GM12878 (cell line): ENCODE data around the gene DISP3. TPM values are rescaled to one million over a fixed set of nuclear protein-coding genes. Genes with fewer than 3 reads are reported as not detected.

ENCODE experiments used
- ASH2L ChIP-seq: fragments of 300-600, 200-600 bp; sonication (generic); IDR thresholded peaks from 2 replicates; pipeline ENCODE4 v1.6.1; 2017; ENCODE audit warnings: low read depth, mild to moderate bottlenecking, borderline replicate concordance
- ATF7 ChIP-seq: fragments of 450-650 bp; IDR thresholded peaks from 2 replicates; pipeline ENCODE4 v1.6.1; 2016; ENCODE audit warnings: low read depth, mild to moderate bottlenecking
- BRCA1 ChIP-seq: IDR thresholded peaks from 2 replicates; pipeline ENCODE4 v1.6.1; 2011; ENCODE audit warnings: low read depth, low read length, improper control_type of control experiment
- CBFB ChIP-seq: IDR thresholded peaks from 2 replicates; pipeline ENCODE4 v1.6.1; 2016; ENCODE audit warnings: antibody characterized with exemption, low read depth
- IRF4 ChIP-seq: IDR thresholded peaks from 2 replicates; pipeline ENCODE4 v1.6.1; 2011; ENCODE audit warnings: low read depth, low read length
- MYB ChIP-seq: fragments of 150-350 bp; IDR thresholded peaks from 2 replicates; pipeline ENCODE4 v1.6.1; 2014; ENCODE audit warnings: mild to moderate bottlenecking, low read depth, low read length, borderline replicate concordance
- RELB ChIP-seq: fragments of 450-650 bp; IDR thresholded peaks from 2 replicates; pipeline ENCODE4 v1.6.1; 2017; ENCODE audit warnings: low read depth, mild to moderate bottlenecking, moderate library complexity
- SUPT20H ChIP-seq: IDR thresholded peaks from 2 replicates; pipeline ENCODE4 v1.6.1; 2011; ENCODE audit warnings: low read depth, mild to moderate bottlenecking, low read length, moderate library complexity, borderline replicate concordance; ENCODE audit not compliant: control insufficient read depth
- ZBED1 ChIP-seq: IDR thresholded peaks from 2 replicates; pipeline ENCODE4 v1.6.1; 2016; ENCODE audit warnings: borderline replicate concordance
- ZNF217 ChIP-seq: fragments of 450-650 bp; IDR thresholded peaks from 2 replicates; pipeline ENCODE4 v1.6.1; 2017; ENCODE audit warnings: antibody characterized with exemption, mild to moderate bottlenecking
- polyA plus RNA-seq, 11 experiments: library from polyadenylated mRNA; depleted of rRNA in 4 of 11; unstranded in 6 of 11; stranded (reverse) in 5 of 11; fragments of >200 nt; fragmentation: Nextera tagmentation in 4 of 11; fragmentation: Illumina TruSeq in 1 of 11; extraction: Ambion mirVana in 4 of 11; extraction: Trizol in 1 of 11; gene quantifications; 1 replicate in 1 of 11; 2 replicates in 10 of 11; pipeline versions ENCODE4 v1.2.1 to v1.2.3, GENCODE V29; 2011 to 2016; ENCODE audit warnings: inconsistent platforms in 2 of 11, missing spikeins in 2 of 11, low read depth in 1 of 11
- total RNA-seq, 4 experiments: library from RNA; depleted of rRNA in 3 of 4; stranded (reverse); fragments of >200 nt in 3 of 4; fragmentation: Illumina TruSeq in 1 of 4; extraction: Trizol in 1 of 4; gene quantifications; 2 replicates each; pipeline versions ENCODE4 v1.2.1 to v1.2.3, GENCODE V29; 2013 to 2021
- TF ChIP-seq, protein P1 (sequence below): IDR thresholded peaks from 2 replicates; pipeline ENCODE4 v1.6.1; 2012; ENCODE audit warnings: improper control_type of control experiment, low read depth, low read length; ENCODE audit not compliant: insufficient replicate concordance

DISP3 gene
- total and polyA plus RNA-seq, 10 of the 15 experiments (the other 5 are each of a cell fraction or from before 2014, with no cell fraction given), result under 0.01 to 0.18 (median 0.09) TPM; not detected in 2

DNA sequence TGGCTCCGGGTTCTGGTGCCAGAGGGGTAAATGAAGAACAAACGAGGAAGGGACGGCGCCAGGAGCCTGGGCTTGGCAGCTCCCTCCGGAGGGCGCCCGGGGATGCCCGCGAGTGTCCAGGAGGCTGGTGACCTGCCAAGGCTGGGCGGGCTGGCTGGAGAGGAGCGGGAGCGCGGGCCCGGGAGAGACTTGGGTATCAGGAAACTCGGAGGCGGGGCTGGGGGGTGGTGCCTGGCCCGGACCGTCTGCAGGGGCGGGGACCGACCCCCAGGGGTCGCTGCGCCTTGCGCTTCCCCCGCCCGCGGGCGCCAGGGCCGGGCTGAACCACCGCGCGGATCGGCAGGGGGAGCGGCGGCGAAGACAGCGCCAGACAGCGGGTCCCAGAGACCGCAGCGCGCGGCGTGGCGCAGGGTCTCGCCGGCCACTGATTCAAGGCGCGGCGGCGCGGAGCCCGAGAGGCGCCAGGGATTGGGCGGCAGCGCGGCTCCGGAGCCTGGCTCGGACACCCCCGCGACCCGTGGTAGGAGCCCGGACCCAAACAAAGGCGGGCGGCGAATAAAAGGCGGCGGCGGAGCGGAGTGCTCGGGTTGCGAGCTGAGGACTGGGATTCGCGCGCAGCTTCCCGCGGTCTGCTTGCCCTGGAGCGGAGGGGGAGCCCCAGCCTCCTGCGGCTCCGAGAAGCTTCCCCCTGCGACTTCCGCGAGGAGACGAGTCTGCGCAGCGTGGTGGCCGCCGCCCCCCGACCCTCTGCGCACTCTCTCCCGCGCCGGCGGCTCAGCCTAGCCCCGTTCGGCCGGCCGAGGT is at the start of gene DISP3 (continued):
- TF ChIP-seq RELB (0 out of 2 replicates have a peak, but pooled peaks have one; percentile 20), SUPT20H (no peak), IRF4 (no peak), ZBED1 (no peak), MYB (no peak), ASH2L (no peak), ATF7 (peak; percentile 73), ZNF217 (no peak; the same call in 1 of the 2 replicates), CBFB (no peak), BRCA1 (no peak)
- TF ChIP-seq, protein P1, sequence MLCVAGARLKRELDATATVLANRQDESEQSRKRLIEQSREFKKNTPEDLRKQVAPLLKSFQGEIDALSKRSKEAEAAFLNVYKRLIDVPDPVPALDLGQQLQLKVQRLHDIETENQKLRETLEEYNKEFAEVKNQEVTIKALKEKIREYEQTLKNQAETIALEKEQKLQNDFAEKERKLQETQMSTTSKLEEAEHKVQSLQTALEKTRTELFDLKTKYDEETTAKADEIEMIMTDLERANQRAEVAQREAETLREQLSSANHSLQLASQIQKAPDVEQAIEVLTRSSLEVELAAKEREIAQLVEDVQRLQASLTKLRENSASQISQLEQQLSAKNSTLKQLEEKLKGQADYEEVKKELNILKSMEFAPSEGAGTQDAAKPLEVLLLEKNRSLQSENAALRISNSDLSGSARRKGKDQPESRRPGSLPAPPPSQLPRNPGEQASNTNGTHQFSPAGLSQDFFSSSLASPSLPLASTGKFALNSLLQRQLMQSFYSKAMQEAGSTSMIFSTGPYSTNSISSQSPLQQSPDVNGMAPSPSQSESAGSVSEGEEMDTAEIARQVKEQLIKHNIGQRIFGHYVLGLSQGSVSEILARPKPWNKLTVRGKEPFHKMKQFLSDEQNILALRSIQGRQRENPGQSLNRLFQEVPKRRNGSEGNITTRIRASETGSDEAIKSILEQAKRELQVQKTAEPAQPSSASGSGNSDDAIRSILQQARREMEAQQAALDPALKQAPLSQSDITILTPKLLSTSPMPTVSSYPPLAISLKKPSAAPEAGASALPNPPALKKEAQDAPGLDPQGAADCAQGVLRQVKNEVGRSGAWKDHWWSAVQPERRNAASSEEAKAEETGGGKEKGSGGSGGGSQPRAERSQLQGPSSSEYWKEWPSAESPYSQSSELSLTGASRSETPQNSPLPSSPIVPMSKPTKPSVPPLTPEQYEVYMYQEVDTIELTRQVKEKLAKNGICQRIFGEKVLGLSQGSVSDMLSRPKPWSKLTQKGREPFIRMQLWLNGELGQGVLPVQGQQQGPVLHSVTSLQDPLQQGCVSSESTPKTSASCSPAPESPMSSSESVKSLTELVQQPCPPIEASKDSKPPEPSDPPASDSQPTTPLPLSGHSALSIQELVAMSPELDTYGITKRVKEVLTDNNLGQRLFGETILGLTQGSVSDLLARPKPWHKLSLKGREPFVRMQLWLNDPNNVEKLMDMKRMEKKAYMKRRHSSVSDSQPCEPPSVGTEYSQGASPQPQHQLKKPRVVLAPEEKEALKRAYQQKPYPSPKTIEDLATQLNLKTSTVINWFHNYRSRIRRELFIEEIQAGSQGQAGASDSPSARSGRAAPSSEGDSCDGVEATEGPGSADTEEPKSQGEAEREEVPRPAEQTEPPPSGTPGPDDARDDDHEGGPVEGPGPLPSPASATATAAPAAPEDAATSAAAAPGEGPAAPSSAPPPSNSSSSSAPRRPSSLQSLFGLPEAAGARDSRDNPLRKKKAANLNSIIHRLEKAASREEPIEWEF, result no peak
- TF ChIP-seq, all 136 proteins: peak for 36
